NCI-H1436 (cell line): ENCODE measurements around the gene NLRC5.

Experiments
- DNase-seq: peaks from one replicate; lab custom pipeline; 2025; lab: John Stamatoyannopoulos, UW

The NLRC5 gene

GRCh38 chr16:57025941-57026777 is 36.8 kb downstream of the NLRC5 start:
- DNase-seq = no peak

DNA sequence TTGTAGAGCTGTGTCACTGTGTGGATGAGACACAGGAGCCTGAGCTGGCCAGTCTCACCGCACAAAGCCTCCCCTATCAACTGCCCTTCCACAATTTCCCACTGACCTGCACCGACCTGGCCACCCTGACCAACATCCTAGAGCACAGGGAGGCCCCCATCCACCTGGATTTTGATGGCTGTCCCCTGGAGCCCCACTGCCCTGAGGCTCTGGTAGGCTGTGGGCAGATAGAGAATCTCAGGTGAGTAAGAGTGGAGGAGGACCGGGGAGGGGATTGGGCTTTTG is 37.4 kb downstream of the NLRC5 start:
- no peak for DNase-seq

DNA sequence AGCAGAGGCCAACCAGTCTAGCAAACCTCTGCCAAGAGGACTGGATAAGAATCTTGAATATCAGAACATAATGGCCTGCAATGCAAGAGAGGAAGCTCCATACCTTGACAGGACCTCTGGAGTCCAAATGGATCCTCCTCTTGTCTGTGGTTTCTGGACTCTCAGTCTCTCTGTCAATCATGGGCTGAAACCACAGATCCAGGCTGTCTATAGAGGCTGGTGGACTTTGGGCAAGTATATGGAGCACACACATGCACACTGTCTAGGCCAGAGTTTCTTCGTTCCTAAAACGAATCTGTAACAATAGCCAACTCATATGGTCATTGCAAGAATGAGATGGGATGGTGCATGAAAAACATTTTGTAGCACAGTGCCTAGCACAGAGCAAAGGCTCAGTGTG is 37.7 kb downstream of the NLRC5 start:
- no peak for DNase-seq

DNA sequence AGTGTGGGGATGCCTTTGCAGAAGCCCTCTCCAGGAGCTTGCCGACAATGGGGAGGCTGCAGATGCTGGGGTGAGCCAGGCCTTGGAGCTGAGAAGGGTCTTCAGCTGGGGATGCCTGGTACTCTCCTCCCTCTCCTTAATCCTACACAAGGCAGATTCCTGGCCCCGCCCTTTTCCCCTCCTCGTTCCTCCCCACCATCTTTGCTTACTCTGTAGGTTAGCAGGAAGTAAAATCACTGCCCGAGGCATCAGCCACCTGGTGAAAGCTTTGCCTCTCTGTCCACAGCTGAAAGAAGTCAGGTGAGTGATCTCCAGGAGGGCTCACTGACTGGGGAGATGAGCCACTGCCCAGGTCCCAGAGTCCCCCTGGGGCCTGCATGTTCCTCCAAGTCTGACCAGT is 38.7 kb downstream of the NLRC5 start:
- no peak for DNase-seq

DNA sequence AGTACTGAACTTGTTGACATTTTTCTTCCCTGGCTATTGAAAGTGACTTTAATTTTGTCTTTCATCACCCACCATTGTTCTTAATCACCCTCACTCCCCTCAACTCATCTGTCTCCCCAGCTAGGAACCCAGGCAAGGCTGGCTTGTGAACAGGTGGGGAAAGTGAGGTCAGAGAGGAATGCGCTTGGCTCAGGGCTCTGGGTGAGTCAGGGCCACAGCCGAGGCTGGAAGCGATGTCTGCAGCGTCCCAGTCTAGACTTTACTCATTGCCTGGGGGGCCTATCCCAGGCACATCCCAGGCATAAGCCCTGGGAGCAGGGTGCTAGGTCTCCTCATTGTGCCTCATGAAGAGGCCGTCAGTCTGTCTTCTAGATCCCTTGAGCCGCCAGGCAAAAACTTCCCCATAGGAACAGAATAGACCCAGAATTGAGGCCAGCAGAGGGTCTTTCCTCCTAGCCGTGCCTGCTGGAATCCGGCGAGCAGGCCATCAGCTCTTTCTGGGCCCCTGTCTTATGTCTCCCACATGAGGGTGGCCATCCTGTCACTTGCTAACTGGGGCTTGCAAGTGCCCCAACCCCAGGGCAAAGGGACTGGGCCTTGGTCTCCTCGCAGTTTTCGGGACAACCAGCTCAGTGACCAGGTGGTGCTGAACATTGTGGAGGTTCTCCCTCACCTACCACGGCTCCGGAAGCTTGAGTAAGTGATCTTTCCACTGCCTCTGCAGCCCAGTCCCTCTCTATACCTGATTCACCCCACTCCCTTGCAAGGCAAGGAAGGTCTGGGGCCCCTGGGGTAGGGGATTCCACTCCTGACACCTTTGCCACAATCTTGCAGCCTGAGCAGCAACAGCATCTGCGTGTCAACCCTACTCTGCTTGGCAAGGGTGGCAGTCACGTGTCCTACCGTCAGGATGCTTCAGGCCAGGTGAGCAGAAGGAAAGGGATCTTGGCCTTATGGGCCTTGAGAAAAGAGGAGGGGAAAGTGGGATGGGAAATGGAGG is 40.1 kb downstream of the NLRC5 start:
- DNase-seq = no peak

DNA sequence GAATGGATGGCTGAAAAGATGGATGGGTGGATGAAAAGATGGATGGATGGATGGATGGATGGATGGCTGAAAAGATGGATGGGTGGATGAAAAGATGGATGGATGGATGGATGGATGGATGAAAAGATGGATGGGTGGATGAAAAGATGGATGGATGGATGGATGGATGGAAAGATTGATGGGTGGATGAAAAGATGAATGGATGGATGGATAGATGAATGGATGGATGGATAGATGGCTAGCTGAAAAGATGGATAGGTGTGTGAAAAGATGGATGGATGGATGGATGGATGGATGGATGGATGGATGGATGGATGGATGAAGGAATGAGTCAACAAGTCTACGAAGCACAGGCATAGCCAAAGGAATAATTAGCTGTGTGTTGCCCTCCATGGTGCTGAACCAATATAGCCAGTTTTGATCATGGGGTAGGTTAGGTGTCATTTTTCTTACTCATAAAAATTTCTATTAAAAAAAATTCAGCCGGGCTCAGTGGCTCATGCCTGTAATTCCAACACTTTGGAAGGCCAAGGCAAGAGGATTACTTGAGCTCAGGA is 41.1 kb downstream of the NLRC5 start:
- DNase-seq = no peak

DNA sequence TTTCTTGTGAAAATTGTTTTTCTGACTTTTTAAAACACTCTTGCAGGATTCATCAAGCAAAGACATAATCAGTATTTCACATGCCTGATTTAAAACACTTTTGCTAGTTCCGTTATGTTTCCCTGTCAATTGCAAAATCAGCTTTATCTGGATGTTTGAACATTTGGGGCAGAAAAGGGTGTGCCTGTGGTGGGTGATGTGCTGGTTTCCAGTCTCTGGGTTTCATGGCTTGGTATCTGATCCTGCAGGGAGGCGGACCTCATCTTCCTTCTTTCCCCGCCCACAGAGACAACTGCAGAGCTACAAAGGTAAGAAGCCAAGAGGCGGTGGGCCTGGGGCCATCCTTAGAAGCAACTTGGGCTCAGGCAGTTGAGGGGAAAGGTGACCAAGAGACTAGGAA is 41.8 kb downstream of the NLRC5 start:
- no peak for DNase-seq

DNA sequence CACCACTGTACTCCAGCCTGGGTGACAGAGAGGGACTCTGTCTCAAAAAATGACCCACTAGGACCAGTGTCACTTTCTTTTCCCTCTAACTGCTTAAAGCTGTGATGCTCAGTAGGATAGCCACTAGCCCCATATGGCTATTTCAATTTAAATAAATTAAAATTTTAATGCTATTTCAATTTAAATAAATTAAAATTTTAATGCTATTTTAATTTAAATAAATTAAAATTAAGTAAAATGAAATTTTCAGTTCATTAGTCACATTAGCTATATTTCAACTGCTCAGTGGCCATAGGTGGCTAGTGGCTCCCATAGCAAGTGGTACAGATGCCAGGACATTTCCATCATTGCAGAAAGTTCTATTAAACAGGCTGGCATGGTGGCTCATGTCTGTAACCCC is 43.0 kb downstream of the NLRC5 start:
- DNase-seq = no peak

DNA sequence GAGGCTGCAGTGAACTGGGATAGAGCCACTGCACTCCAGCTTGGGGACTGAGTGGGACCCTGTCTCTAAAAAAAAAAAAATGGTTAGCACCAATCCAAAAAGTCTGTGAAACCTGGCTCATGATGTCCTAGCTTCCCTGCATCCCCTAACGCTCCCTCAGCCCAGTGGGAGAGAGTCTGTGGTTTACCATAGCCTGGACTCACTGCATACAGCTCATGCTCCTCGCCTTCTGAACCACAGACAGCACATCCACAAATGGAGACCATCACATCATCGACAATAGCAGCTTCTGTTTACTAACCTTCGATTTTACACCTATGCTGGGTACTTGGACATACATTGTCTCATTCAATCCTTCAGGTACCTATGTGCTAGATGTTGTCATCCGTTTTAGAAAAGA is 43.6 kb downstream of the NLRC5 start:
- no peak for DNase-seq

DNA sequence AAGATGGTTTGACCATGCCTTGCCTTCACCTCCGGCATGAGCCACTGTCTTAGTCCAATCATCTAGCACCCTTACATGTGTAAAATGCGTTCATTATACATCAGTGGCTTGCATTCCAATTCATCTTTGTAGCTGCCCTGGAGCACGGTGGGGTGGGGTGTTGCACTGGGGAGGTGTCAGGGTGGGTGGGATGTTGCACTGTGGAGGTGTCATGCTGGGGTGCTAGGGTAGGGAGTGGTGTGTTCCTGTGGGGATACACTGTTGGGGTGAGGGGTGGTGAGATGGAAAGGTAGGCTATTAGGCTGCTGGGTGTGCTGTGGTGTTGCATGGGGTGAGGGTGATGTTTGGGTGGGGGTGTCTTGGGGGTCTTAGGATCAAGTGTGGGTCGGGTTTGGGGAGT is 47.0 kb downstream of the NLRC5 start:
- no peak for DNase-seq

GRCh38 chr16:57036945-57037344 is 47.6 kb downstream of the NLRC5 start:
- DNase-seq = no peak

DNA sequence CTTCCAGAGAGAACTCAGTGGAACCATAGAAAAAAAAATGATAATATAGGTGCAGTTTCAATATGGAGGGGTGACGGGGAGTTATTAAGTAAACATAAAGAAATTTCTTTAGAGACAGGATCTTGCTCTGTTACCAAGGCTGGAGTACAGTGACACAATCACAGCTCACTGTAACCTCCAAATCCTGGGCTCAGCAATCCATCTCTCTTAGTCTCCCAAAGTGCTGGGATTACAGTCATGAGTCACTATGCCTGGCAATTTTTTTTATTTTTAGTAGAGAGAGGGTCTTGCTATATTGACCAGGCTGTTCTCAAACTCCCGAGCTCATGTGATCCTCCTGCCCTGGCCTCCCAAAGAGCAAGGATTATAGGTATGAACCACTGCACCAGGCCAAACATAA is 48.8 kb downstream of the NLRC5 start:
- no peak for DNase-seq

GRCh38 chr16:57039148-57039812 is 49.9 kb downstream of the NLRC5 start:
- no peak for DNase-seq

GRCh38 chr16:57041182-57042156 is 52.1 kb downstream of the NLRC5 start:
- no peak for DNase-seq

DNA sequence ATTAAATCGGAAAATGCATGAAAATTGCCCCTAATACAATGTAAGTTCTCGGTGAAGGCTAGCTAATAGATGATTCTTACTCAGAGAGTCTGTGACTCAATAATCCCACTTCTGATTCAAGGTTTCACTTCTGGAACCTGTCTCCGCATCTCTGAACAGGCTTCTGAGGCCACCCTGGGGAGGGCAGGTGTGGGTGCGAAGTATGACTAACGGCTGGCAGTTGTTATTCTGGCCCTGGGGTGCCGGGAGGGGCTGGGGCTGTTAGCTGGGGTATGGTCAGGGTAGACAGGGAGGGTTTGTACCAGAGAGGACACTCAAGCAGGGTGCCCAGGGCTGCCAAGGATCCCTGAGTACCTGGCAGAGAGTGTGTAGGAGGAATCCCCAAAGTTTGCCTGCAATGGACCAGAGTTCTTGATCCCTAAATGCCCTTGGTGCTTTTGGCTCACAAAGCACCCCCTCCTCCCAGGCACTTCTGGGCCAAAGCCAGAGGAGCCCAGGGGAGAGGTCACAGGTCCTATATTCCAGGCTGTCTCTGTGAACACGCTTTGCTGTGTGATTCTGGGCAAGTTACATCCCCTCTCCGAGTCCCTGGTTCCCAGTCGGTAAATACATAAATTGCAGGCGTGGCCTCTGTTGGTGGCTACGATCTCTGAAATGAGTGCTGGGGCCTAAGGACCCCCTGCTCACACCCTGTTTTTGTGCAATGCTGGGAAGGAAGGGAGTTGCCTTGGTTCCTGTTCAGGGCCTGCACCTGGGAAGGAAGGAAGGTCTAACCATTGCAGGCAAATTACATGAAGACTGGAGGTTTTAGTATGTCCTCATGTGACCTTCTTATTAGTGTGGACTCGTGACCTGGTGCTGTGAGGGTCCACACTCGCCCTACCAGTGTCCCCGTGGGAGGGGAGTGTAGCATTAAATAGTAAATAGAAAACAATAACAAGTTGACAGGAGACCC is 53.1 kb downstream of the NLRC5 start:
- DNase-seq = no peak

GRCh38 chr16:57043248-57043647 is 53.9 kb downstream of the NLRC5 start:
- DNase-seq = no peak

DNA sequence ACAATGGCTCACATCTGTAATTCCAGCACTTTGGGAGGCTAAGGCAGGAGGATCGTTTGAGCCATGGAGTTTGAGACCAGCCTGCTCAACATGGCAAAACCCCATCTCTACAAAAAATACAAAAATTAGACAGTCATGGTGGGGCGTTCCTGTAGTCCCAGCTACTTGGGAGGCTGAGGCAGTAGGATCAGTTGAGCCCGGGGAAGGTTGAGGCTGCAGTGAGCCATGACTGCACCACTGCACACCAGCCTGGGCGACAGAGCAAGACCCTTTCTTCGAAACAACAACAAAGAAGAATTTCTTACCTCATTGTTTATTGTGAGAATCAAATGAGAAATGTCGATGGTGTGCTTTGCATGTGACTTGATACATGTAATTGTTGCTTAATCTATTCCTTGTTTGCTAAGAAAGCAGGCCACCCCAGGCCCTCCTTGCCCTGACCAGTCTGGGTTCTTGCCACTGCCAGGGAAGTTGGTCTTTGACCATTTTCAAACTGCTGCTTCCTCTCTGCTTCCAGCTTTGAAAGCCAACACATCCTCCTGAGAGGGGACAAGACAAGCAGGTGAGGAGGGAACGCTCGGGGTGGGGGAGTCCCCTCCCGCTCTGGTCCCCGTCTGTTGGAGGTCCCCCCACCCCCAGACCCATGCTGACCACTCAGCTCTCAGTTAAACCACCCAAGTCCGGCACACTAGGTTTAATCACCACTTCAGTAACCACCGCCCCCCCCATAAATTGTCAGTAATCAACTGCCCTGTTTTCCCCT is 55.8 kb downstream of the NLRC5 start:
- no peak for DNase-seq

- no peak for DNase-seq
Observed at GRCh38 chr16:57045694-57046381, 56.5 kb downstream of the NLRC5 start.

DNA sequence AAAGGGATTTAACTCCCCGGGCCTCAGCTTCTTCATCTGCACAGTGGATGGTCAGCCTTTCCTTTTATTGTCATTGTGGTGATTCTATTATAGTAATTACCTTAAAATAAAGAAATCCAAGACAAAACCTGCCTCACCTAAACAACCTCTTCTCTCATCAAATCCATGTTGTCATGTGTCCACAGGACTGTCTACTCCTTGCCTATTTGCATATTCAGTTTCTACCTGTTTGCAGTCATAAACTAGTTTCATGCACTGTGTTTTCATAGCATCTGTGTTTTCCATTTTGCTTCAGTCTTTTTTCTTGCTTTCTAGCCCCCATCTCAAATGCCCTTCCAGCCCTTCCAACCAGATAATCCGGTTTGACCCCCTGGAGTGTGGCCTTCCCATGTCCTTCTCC is 58.7 kb downstream of the NLRC5 start:
- no peak for DNase-seq
